K562 (cell line): ENCODE measurements around the gene DNAJC11. TPM values are rescaled to one million over a fixed set of nuclear protein-coding genes. Genes with fewer than 3 reads are reported as not detected.

Experiments
- ARID1B ChIP-seq: fragments of 450-650 bp; IDR thresholded peaks from 2 replicates; pipeline ENCODE4 v1.6.1; 2016; ENCODE audit warnings: antibody characterized with exemption, mild to moderate bottlenecking, inconsistent platforms
- CHD1 ChIP-seq: fragments of 200-600 bp; sonication (generic); IDR thresholded peaks from one replicate; pipeline ENCODE4 v1.6.1; 2012; ENCODE audit warnings: mild to moderate bottlenecking, moderate library complexity, low read length, inconsistent platforms
- CLOCK ChIP-seq: fragments of 250-450 bp; sonication (Bioruptor Pico); IDR thresholded peaks from 2 replicates; pipeline ENCODE4 v1.4.0; 2020; ENCODE audit warnings: mild to moderate bottlenecking, moderate library complexity, borderline replicate concordance
- DEAF1 ChIP-seq: fragments of 450-650 bp; formaldehyde crosslinking; IDR thresholded peaks from 2 replicates; pipeline ENCODE4 v1.4.0; 2020; ENCODE audit warnings: mild to moderate bottlenecking, moderate library complexity
- E2F6 ChIP-seq, 2 experiments: IDR thresholded peaks; 2 replicates each; pipeline ENCODE4 v1.6.1; 2011; ENCODE audit warnings: borderline replicate concordance in 1 of 2, control low read depth in 1 of 2, low read depth in 1 of 2, low read length in 1 of 2, mild to moderate bottlenecking in 1 of 2, mixed read lengths in 1 of 2, moderate library complexity in 1 of 2; ENCODE audit not compliant: insufficient read depth in 1 of 2, insufficient read length in 1 of 2, poor library complexity in 1 of 2, severe bottlenecking in 1 of 2; ENCODE audit errors: extremely low read depth in 1 of 2
- NFIC ChIP-seq: fragments of 450-650 bp; IDR thresholded peaks from 2 replicates; pipeline ENCODE4 v1.6.1; 2017; ENCODE audit warnings: mild to moderate bottlenecking, inconsistent platforms
- SRSF7 ChIP-seq: fragments of 200-400 bp; formaldehyde crosslinking; optimal IDR thresholded peaks from 2 replicates; pipeline ENCODE3; 2017; ENCODE audit warnings: mild to moderate bottlenecking, low read depth, low read length
- TCF7L2 ChIP-seq: fragments of 150-350 bp; IDR thresholded peaks from 2 replicates; pipeline ENCODE4 v1.6.1; 2016; ENCODE audit warnings: low read depth, mild to moderate bottlenecking, low read length, moderate library complexity
- THRAP3 ChIP-seq: fragments of 450-650 bp; IDR thresholded peaks from 2 replicates; pipeline ENCODE4 v1.6.1; 2016; ENCODE audit warnings: mild to moderate bottlenecking, inconsistent platforms, borderline replicate concordance
- U2AF2 ChIP-seq: fragments of 200-400 bp; formaldehyde crosslinking; optimal IDR thresholded peaks from 2 replicates; pipeline ENCODE3; 2017; ENCODE audit warnings: low read depth, mild to moderate bottlenecking, low read length
- WHSC1 ChIP-seq: IDR thresholded peaks from one replicate; pipeline ENCODE4 v1.6.1; 2012; ENCODE audit warnings: low read length, control low read depth, inconsistent platforms
- ZBTB12 ChIP-seq: fragments of 250-450 bp; sonication (Bioruptor Pico); IDR thresholded peaks from 2 replicates; pipeline ENCODE4 v1.4.0; 2020
- ZBTB33 ChIP-seq: sonication (generic); formaldehyde crosslinking; IDR thresholded peaks from 2 replicates; pipeline ENCODE4 v1.8.1; 2023; ENCODE audit warnings: mild to moderate bottlenecking, missing genetic modification reagents
- ZKSCAN1 ChIP-seq: fragments of 150-350 bp; IDR thresholded peaks from 2 replicates; pipeline ENCODE4 v1.6.1; 2016; ENCODE audit warnings: low read depth, low read length
- ZNF133 ChIP-seq: fragments of 250-450 bp; sonication (Bioruptor Pico); IDR thresholded peaks from 2 replicates; pipeline ENCODE4 v1.4.0; 2020; ENCODE audit warnings: mild to moderate bottlenecking
- ZNF695 ChIP-seq: fragments of 450-650 bp; formaldehyde crosslinking; IDR thresholded peaks from 2 replicates; pipeline ENCODE4 v1.4.0; 2020; ENCODE audit warnings: mild to moderate bottlenecking, moderate library complexity
- polyA plus RNA-seq, 8 experiments: library from polyadenylated mRNA; depleted of rRNA in 4 of 8; stranded (reverse) in 5 of 8; unstranded in 3 of 8; fragments of >200 nt; fragmentation: Nextera tagmentation in 2 of 8; fragmentation: Illumina TruSeq in 1 of 8; extraction: Ambion mirVana in 2 of 8; extraction: Trizol in 1 of 8; gene quantifications; 2 replicates each; pipeline versions ENCODE4 v1.2.1 to v1.2.3, GENCODE V29; 2011 to 2014; ENCODE audit warnings: inconsistent platforms in 1 of 8, missing spikeins in 1 of 8
- total RNA-seq, 7 experiments: library from RNA; depleted of rRNA in 6 of 7; stranded (reverse); fragments of >200 nt in 6 of 7; fragmentation: Illumina TruSeq in 2 of 7; extraction: Trizol in 2 of 7; gene quantifications; 2 replicates each; pipeline versions ENCODE4 v1.2.1 to v1.2.3, GENCODE V29; 2011 to 2021; ENCODE audit warnings: low replicate concordance in 1 of 7

Gene DNAJC11
- total and polyA plus RNA-seq, 9 of the 15 experiments (the other 6 are each of a cell fraction or from before 2014, with no cell fraction given), result 14.1 to 123 (median 76.6) TPM

- TF ChIP-seq SRSF7, result no peak
- 0 out of 2 replicates have a peak, but pooled peaks have one; percentile 19 for TF ChIP-seq ARID1B
- peak; percentile 3; the same call in 1 of the 2 replicates for TF ChIP-seq NFIC
- TF ChIP-seq E2F6 (IDR thresholded peaks at IDR 0.05; ENCODE audit: borderline replicate concordance in 1 of 2, extremely low read depth in 1 of 2, insufficient read depth in 1 of 2, insufficient read length in 1 of 2, low read depth in 1 of 2, low read length in 1 of 2, poor library complexity in 1 of 2, severe bottlenecking in 1 of 2), result peak; percentile 88 to 89
- 0 out of 2 replicates have a peak, but pooled peaks have one; percentile 7 for TF ChIP-seq DEAF1
- no peak for TF ChIP-seq ZKSCAN1
- TF ChIP-seq THRAP3, result no peak
- TF ChIP-seq ZNF133 (CRISPR knock-in tag), result no peak
- TF ChIP-seq U2AF2, result no peak
- TF ChIP-seq ZNF695 (CRISPR knock-in tag), result no peak
- TF ChIP-seq CHD1, result peak; percentile 26
- TF ChIP-seq ZBTB12, result no peak; the same call in 1 of the 2 replicates
- no peak for TF ChIP-seq TCF7L2
- no peak for TF ChIP-seq WHSC1
- no peak for TF ChIP-seq ZBTB33 (CRISPR knock-in tag)
- peak; percentile 26; the same call in 1 of the 2 replicates for TF ChIP-seq CLOCK (CRISPR knock-in tag)
These were observed 97.6 kb downstream of the DNAJC11 start (continued) for GRCh38 chr1:6603915-6604558.
